Measurements from ENCODE around the gene MYMK.

MYMK gene

DNA sequence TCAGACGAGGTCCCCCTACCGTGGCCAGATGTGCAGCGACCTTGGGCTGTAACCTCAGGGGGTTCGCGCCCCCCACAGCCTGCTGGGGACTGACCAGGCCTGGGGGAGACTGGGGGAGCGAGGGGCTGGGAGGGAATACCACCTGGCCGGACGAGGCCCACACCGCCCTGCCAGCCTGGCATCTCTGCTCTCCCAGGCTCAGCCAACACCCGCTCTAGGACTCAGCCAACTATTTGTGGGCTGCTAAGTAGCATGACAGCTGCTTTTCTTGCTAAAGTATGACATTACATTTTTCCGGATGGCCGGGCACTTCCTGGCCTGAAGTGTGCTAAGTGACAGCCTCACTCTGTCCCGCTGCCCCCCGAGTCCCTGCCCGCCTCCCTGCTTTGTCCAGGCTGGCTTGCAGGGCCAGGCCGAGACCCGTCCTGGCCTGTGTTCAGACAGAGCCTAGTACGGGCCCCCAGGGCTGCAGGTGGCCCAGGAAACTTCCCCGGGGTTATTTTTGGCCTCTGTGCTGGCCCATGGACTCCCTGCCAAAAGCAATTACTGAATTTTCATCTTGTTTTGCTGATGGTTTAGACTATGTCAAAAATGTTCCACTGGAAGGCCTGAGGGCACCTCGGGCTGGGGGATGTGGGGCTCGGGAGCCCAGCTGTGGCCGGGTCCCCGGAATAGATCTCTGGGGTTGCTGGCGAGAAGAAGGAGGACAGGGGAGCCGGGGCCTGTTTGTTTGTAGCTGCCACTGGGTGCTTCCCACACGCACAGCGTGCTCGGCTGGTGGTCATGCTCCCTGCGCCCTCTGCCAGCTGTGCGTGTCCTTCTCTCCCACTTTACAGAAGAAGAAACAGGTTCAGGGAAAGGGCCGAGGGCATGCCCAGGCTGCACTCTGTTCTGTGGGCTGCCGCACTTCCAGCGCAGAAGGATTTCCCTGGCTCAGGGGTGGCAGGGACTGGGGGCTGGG lies 32.4 kb downstream of the MYMK start:
- ATAC-seq (replicated peaks) (no peak), DNase-seq (no peak)
- no peak overlapping the region for H3K27ac Mint-ChIP-seq
- H3K9me3 Mint-ChIP-seq: no peaks in the 10 kb centered on the region
- H3K27me3 Mint-ChIP-seq: peaks cover 16 to 33% of the 10 kb centered on the region in 2 donors
- no peak overlapping the region for H3K4me3 Mint-ChIP-seq
- H3K36me3 Mint-ChIP-seq (ENCODE audit: insufficient read depth): no peaks in the 10 kb centered on the region
- no peaks in the 10 kb centered on the region for H3K4me1 Mint-ChIP-seq (ENCODE audit: low read depth in 2 of 2)

DNA sequence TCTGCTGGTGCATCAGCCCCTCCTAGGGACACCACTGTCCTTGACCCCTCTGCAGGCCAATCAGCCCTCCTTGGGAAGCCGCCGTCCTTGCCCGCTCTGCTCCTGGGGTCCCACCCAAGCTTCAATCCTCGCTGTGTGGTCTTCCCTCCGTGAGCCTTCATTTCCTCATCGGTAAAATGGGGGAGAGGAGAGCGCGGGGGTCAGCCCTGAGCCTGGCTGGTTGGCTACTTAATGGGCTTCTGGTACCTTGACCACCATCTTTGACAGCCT lies 33.2 kb downstream of the MYMK start:
- Mint-ChIP-seq H3K27ac (no peak overlapping the region), H3K27me3 (peaks cover 15 to 33% of the 10 kb centered on the region in 2 donors), H3K9me3 (no peaks in the 10 kb centered on the region), H3K36me3 (ENCODE audit: insufficient read depth) (no peaks in the 10 kb centered on the region), H3K4me1 (ENCODE audit: low read depth in 2 of 2) (no peaks in the 10 kb centered on the region), H3K4me3 (no peak overlapping the region)
- DNase-seq (no peak), ATAC-seq (replicated peaks) (no peak)

DNA sequence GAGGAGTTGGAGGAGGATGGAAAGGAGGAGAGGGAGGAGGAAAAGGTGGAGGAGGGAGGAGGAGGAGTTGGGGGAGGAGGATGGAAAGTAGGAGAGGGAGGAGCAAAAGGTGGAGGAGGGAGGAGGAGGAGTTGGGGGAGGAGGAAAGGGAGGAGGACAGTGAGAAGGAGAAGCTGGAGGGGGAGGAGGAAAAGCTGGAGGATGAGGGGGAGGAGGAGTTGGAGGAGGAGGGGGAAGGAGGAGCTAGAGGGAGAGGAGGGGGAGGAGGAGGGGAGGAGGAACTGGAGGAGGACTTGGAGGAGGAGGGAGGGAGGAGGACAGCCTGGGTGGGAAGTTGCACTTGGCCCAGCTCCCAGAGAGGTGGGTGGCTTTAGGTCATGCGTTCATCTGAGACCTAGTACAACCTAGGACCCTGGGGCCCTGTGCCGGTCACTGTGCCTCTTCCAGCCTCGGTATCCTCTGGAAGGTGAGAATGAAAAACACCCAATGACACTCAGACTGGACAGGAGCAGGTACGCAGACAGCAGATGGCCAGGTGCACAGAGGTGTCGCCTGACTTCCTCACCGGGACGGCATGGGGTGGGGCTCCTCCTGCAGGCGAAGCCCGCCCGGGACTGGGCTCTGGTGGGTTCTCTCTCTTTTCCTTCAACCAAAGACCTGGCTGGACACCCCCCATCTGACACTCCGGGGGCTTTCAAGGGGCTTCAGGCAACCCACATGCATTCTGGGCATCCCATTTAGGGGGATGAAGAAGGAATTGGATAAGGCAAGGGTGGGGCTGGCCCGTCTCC lies 33.7 kb downstream of the MYMK start:
- Mint-ChIP-seq H3K27me3 (peaks cover 15 to 33% of the 10 kb centered on the region in 2 donors), H3K4me3 (no peak overlapping the region), H3K36me3 (ENCODE audit: insufficient read depth) (no peaks in the 10 kb centered on the region), H3K4me1 (ENCODE audit: low read depth in 2 of 2) (peaks cover 2% of the 10 kb centered on the region in 2 donors), H3K9me3 (no peaks in the 10 kb centered on the region), H3K27ac (no peak overlapping the region)
- no peak for DNase-seq
- ATAC-seq (replicated peaks): no peak

DNA sequence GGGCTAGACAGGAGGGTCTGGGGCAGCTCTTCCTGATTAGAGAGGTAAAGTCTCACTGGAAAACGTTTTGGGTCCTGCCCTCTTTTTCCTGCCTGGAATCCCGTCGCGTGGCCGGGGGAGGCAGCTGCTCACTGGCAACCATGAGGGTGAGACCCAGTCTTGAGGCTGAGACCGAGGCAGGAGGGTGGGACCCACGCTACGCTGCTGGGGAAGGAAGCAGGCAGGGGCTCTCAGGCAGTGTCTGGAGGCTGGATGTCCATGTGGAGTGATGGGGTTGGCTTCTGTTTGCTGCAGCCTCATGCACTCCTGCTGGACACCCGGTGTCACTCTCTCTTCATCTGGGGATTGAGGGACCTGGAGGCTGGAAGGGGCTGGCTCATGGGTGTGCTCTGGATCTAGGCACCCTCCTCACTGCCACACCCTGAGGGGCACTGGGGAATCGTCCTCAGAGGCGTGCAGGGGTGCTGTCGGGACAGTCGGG lies 34.5 kb downstream of the MYMK start:
- ATAC-seq (replicated peaks) (no peak), DNase-seq (no peak)
- peaks cover 15 to 33% of the 10 kb centered on the region in 2 donors for H3K27me3 Mint-ChIP-seq
- H3K36me3 Mint-ChIP-seq (ENCODE audit: insufficient read depth): no peaks in the 10 kb centered on the region
- H3K4me3 Mint-ChIP-seq: no peak overlapping the region
- H3K4me1 Mint-ChIP-seq (ENCODE audit: low read depth in 2 of 2): peaks cover 4% of the 10 kb centered on the region in 2 donors
- H3K9me3 Mint-ChIP-seq: no peaks in the 10 kb centered on the region
- H3K27ac Mint-ChIP-seq: no peak overlapping the region

DNA sequence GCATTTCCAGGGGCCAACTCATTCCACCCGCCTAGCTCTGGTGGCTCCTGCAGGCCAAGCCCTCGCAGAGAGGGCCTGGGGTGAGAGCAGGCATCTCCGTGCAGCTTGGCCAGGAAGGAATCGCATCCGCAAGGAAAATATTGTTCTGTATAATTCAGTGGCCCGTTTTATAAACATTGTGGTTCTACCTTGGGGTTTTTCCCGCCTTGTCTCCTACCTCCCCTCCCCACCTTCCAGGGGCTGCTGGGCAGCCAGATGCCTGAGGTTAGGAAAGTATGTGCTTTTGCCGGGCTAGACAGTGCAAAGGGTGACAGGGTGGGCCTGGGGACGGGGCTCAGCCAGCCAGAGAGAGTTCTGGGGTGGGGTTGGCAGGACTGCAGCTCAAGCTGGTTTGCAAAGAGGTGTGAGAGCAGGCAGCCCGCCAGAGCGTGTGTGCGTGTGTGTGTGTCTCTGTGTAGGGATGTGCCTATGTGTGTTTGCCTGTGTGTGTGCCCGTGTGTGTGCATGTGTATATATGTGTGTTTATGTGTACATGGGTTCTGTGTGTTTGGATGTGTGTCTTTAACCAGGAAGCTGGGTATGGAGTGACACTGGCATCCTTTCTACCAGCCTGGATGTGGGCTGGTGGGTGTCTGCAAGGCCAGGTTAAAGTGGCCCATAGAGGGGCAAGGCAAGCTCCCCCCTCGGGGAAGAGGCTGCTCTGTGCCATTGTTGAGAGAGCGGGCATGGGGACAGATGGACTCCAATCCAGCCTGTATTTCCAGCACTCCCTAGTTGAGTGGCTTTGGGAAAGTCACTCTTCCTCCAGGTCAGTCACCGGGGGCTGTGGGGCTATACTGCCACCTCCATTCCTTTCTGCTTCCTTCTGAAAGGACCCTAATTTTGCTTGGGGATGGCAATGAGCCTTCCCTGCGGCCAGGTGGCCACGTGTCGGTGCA lies 35.2 kb downstream of the MYMK start:
- H3K4me3 Mint-ChIP-seq: no peak overlapping the region
- ATAC-seq (replicated peaks): no peak
- H3K9me3 Mint-ChIP-seq: no peaks in the 10 kb centered on the region

DNA sequence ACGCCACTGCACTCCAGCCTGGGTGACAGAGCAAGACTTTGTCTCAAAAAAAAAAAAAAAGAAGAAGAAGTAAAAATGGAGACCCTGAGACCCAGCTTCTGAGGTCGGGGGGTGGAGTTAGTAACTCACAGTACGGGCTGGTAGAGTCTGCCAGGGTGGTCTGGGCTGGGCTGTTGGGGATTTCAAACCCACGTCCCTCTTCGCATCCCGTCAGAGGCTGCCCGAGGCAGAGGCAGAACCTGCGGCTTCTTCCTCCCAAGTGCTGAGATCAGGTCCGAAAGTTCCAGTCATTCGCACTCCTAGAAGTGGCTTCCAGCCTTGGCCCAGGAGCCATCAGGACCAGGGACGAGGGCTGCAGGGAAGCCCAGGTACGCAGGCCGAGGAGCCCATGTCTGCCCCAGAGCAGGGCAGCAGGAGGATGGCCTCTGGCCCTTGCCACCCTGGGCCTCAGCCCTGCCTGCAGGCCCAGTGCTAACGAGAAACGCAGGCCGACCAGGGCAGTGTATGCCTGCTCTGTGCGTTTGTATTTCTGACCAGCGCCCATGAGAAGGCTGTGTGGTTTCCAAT lies 36.0 kb downstream of the MYMK start:
- no peak for DNase-seq
- no peaks in the 10 kb centered on the region for H3K36me3 Mint-ChIP-seq (ENCODE audit: insufficient read depth)
- H3K9me3 Mint-ChIP-seq: no peaks in the 10 kb centered on the region
- peaks cover 15 to 32% of the 10 kb centered on the region in 2 donors for H3K27me3 Mint-ChIP-seq
- H3K27ac Mint-ChIP-seq: no peak overlapping the region
- ATAC-seq (replicated peaks): no peak
- H3K4me3 Mint-ChIP-seq: no peak overlapping the region
- peaks cover 4% of the 10 kb centered on the region in 2 donors for H3K4me1 Mint-ChIP-seq (ENCODE audit: low read depth in 2 of 2)

More for the DNA sequence above, 35.2 kb downstream of the MYMK start:
- H3K27ac Mint-ChIP-seq: no peak overlapping the region
- no peak for DNase-seq
- H3K4me1 Mint-ChIP-seq (ENCODE audit: low read depth in 2 of 2): peaks cover 4% of the 10 kb centered on the region in 2 donors
- H3K27me3 Mint-ChIP-seq: peaks cover 15 to 33% of the 10 kb centered on the region in 2 donors
- no peaks in the 10 kb centered on the region for H3K36me3 Mint-ChIP-seq (ENCODE audit: insufficient read depth)

DNA sequence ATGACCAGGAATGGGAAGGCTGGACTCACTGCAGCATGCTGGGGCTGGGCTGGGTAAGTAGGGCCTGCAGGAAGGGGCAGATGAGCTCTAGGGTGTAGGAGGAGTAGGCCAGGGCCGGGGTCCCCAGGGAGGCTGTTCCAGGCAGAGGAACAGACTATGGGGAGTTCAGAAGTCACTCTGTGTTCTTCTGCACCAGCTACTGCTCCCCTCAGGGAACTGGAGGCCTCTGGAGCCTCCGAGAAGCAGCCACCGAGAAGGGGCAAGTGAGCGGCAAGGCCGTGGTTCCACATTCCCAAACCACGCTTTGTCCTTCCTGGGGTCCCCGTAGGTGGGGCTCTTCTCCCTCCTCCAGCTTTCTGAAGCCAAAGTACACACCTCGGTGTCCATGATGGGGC lies 37.4 kb downstream of the MYMK start:
- peaks cover 4% of the 10 kb centered on the region in 2 donors for H3K4me1 Mint-ChIP-seq (ENCODE audit: low read depth in 2 of 2)
- H3K27ac Mint-ChIP-seq: no peak overlapping the region
- ATAC-seq (replicated peaks) (no peak), DNase-seq (no peak)
- no peaks in the 10 kb centered on the region for H3K9me3 Mint-ChIP-seq
- no peak overlapping the region for H3K4me3 Mint-ChIP-seq
- peaks cover 15 to 19% of the 10 kb centered on the region in 2 donors for H3K27me3 Mint-ChIP-seq
- H3K36me3 Mint-ChIP-seq (ENCODE audit: insufficient read depth): no peaks in the 10 kb centered on the region

DNA sequence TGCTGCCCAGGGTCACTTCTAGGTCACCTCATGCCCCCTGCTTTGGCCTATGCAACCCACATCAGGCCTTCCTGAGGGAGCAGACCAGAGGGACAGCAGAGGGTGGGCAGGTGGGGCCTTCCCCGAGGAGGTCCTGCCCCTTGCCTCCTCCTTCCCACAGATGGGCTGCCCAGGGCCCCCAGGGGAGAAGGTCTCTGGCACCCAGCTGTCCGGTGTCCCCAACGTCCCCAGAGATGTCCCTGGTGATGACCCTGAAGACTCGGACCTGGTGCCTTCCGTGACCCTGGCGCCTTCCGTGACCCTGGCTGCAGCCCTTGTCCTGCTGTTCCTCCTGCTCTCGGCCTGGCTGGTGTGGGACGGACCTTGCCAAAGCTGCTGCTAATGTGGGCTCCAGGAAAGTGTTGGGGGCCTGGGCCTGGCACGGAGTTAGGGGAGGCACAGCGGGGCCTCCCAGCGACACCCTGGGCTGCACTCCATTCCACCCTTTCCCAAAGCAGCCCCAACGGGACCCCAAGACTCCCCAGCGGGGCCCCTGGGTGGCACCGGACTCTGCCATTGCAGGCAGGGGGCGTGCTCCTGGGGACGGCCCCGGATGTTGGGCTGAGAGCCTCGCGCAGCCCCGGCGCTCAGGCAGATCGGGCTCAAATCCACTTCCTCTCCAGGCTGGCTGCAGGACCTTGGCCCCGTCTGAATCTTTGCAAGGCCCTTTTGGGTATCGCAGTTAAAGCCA lies 39.1 kb downstream of the MYMK start:
- H3K4me3 Mint-ChIP-seq: peak overlapping the region; percentile 59
- peaks cover 4% of the 10 kb centered on the region in 2 donors for H3K4me1 Mint-ChIP-seq (ENCODE audit: low read depth in 2 of 2)
- no peaks in the 10 kb centered on the region for H3K36me3 Mint-ChIP-seq (ENCODE audit: insufficient read depth)
- DNase-seq (no peak), ATAC-seq (replicated peaks) (peak; percentile 28)
- no peaks in the 10 kb centered on the region for H3K9me3 Mint-ChIP-seq
- peaks cover 15 to 18% of the 10 kb centered on the region in 2 donors for H3K27me3 Mint-ChIP-seq
- no peak overlapping the region for H3K27ac Mint-ChIP-seq

DNA sequence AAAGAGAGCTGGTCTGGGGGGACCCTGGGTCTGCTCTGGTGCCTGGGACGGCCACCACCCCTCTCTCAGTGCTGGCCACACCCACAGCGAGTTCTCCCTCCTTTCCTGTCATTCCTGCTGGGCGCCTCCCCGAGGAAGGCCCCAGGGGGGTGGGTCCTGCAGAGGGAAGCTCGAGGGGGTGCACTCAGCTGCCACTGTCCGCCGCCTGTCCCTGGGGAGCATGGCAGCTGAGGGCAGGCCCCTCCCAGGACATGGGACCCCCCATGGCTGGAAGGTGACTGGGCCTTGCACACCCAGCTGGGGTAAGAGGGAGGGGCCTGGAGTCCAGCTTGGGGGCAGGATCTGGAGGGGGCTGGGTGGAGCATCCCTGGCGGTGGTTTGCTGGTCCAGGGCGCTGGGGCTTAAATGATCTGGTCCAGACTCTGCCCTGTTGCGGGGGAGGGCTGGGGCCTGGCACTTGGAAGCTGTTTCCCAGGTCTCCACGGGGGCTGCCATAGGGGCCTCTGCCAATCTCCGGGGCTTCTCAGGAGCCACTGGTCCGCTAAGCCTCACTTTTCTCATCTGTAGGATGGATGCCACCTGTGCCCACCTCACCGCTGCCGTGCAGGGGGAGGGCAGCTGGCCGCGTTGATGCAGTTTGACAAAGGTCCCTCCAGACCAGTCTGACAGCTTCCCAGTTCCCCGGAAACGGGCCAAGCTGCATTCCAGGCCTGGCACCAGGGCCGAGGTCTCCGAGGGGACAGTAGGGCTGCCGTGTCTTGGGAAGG lies 39.9 kb downstream of the MYMK start:
- no peak for ATAC-seq (replicated peaks)
- H3K4me3 Mint-ChIP-seq: no peak overlapping the region

DNA sequence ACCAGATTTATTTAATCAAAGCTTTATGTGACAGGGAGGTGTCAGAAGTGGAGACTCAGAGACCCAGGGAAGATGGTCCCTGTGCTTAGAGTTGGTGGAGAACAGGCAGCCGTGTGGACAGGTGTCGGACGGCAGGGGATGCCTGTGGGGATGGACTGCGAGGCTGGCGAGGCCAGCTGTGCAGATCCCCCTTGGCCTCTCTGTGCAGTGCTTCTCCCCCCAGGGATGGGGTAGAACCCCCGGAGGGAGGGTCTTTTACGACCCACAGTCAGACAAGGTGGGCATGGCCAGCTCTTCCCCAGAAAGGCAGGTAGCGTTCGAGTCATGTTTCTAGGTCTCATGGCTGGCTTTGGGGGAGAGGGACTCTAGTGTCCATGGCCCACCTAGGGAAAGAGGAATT lies 41.1 kb downstream of the MYMK start:
- H3K36me3 Mint-ChIP-seq (ENCODE audit: insufficient read depth): peaks cover 2% of the 10 kb centered on the region
- H3K27ac Mint-ChIP-seq: peak overlapping the region in 1 of 2 donors; percentile 14
- H3K4me1 Mint-ChIP-seq (ENCODE audit: low read depth in 2 of 2): peaks cover 9 to 13% of the 10 kb centered on the region in 2 donors
- H3K27me3 Mint-ChIP-seq: no peaks in the 10 kb centered on the region
- ATAC-seq (replicated peaks) (no peak), DNase-seq (no peak)
- no peaks in the 10 kb centered on the region for H3K9me3 Mint-ChIP-seq
- H3K4me3 Mint-ChIP-seq: no peak overlapping the region

More for the DNA sequence above, 39.9 kb downstream of the MYMK start:
- H3K9me3 Mint-ChIP-seq: no peaks in the 10 kb centered on the region
- no peak for DNase-seq
- peaks cover 6 to 7% of the 10 kb centered on the region in 2 donors for H3K4me1 Mint-ChIP-seq (ENCODE audit: low read depth in 2 of 2)
- no peak overlapping the region for H3K27ac Mint-ChIP-seq
- H3K36me3 Mint-ChIP-seq (ENCODE audit: insufficient read depth): no peaks in the 10 kb centered on the region
- peaks cover 6 to 10% of the 10 kb centered on the region in 2 donors for H3K27me3 Mint-ChIP-seq

DNA sequence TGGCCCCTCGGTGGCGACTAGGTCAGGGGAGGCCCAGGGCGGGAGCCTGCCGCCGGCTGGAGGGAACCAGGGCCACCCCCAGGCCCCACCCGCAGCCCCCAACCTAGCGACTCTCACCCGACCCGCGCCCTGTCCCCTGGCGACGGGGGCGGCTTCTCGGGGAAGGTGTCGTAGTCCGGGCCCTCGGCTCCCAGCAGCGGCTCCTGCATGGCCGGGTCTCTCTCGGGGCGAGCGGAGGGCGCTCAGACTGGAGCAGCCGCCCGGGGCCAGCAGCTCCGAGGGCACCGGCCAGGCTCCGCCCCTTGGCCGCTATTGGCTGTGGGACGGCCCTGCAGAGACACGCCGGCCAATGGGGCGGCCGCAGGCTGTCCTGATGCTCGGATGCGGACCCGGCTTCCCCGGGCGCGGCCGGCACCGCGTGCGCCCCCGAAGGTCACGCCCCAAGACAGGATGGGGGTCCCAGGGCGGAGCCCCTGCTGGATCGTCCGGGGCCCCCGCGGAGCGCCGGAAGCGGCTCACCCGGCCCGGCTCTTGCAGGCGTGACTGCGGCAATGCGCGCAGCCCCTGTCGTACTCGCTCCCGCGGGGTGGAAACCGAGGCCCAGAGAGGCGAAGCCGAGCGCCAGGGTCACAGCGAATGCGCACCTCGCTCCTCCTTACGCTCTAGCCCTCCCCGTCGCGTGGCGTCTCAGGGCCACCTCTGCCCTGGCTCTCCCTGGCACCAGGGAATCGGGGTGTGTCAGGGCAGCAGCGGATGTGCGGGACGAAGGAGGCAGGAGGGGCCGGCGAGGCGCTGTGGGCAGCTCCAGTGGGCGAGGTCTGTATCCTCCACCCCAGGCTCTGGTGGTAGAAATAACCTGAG lies 45.7 kb downstream of the MYMK start, which contains the start of gene SLC2A6:
Gene SLC2A6 (minus strand): TSS at position 249 of the 861 bp plus-strand sequence. CDS start 40 bp downstream, at position 209.
- peak; percentile 71 to 78 (median 74) for DNase-seq
- Mint-ChIP-seq H3K27ac (peak within 1 kb of the TSS; percentile 51 to 83), H3K4me3 (peak within 1 kb of the TSS; percentile 77 to 80), H3K36me3 (ENCODE audit: insufficient read depth) (peaks cover 4% of the 10 kb centered on the region), H3K27me3 (no peaks in the 10 kb centered on the region), H3K4me1 (ENCODE audit: low read depth in 2 of 2) (peaks cover 7 to 10% of the 10 kb centered on the region in 2 donors), H3K9me3 (no peaks in the 10 kb centered on the region)
- ATAC-seq (replicated peaks): peak; percentile 95

All from effector memory CD8-positive, alpha-beta T cell (primary cell).